ENCODE results near the gene MAPK14. TPM values are rescaled to one million over a fixed set of nuclear protein-coding genes. Genes with fewer than 3 reads are reported as not detected.

MAPK14 gene
- total and polyA plus RNA-seq, 9 of the 15 experiments (the other 6 are each of a cell fraction or from before 2014, with no cell fraction given) = 8.8 to 62.7 (median 35.5) TPM

DNA sequence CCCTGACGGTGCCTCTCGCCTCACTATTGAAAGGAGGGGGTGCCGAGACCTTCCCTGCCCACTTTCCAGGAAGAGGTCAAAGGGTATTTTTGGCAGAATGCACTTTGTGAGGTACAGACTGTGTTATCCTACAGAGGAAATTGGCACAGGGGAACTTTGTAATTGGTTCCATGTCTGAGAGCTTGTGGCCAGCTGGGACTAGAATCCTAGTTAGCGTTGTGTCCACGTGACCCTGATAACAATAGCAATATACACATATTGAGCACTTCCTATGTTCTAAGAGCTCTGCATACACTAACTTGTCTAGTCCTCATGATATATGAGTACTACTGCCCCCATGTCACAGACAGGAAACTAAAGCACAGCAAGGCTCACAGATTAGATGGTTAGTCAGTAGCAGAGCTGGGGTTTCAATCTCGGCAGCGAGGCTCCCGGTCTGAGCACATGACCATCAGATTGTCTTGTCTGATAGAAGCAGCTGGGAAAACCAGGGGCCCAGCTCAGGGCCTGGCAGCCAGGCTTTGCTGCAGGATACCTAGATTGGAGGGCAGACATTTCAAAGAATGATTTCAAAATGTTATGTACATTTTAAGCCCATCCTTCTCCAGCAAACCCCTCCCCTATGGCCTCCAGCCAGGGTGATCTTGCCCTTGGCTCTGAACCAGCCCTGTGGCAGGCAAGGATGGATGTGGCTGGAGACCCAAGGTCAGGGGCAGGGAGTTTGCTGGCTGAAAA lies 104.1 kb downstream of the MAPK14 start (continued):
- TF ChIP-seq, protein P1, sequence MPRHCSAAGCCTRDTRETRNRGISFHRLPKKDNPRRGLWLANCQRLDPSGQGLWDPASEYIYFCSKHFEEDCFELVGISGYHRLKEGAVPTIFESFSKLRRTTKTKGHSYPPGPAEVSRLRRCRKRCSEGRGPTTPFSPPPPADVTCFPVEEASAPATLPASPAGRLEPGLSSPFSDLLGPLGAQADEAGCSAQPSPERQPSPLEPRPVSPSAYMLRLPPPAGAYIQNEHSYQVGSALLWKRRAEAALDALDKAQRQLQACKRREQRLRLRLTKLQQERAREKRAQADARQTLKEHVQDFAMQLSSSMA (CRISPR knock-in tag; IDR thresholded peaks at IDR 0.05) = no peak
- TF ChIP-seq SRSF9 (IDR thresholded peaks at IDR 0.05; ENCODE audit: borderline replicate concordance, low read depth, low read length) (no peak), SRSF1 (IDR thresholded peaks at IDR 0.05; ENCODE audit: low read depth, low read length) (no peak), ETV5 (CRISPR knock-in tag; IDR thresholded peaks at IDR 0.05; ENCODE audit: low read depth) (0 out of 2 replicates have a peak, but pooled peaks have one; percentile 54), IFI16 (CRISPR knock-in tag; IDR thresholded peaks at IDR 0.05) (no peak), SMAD4 (CRISPR knock-in tag; conservative IDR thresholded peaks at IDR 0.05) (peak; percentile 86), CBX8 (IDR thresholded peaks at IDR 0.05; ENCODE audit: borderline replicate concordance, extremely low read depth, low read depth, low read length, poor library complexity, severe bottlenecking) (no peak), ZNF384 (IDR thresholded peaks at IDR 0.05; ENCODE audit: low read depth, low read length) (no peak), XRCC5 (IDR thresholded peaks at IDR 0.05; ENCODE audit: low read depth, low read length) (no peak), DACH1 (IDR thresholded peaks at IDR 0.05; ENCODE audit: partially characterized antibody) (no peak), ZNF217 (CRISPR knock-in tag; IDR thresholded peaks at IDR 0.05) (no peak), CHD1 (IDR thresholded peaks at IDR 0.05; ENCODE audit: low read length) (no peak), KLF1 (tag; IDR thresholded peaks at IDR 0.05) (no peak), NFATC3 (IDR thresholded peaks at IDR 0.05) (no peak), MEIS2 (IDR thresholded peaks at IDR 0.05; ENCODE audit: partially characterized antibody) (peak; percentile 97), NRF1 (conservative IDR thresholded peaks at IDR 0.05 in 1 of 2, IDR thresholded peaks at IDR 0.05 in 1 of 2) (no peak), ZNF280A (IDR thresholded peaks at IDR 0.05; ENCODE audit: low read depth, partially characterized antibody) (no peak), HDGF (IDR thresholded peaks at IDR 0.05) (no peak), BCOR (IDR thresholded peaks at IDR 0.05) (no peak), GTF2A2 (tag; IDR thresholded peaks at IDR 0.05) (no peak)
- TF ChIP-seq, protein P2, sequence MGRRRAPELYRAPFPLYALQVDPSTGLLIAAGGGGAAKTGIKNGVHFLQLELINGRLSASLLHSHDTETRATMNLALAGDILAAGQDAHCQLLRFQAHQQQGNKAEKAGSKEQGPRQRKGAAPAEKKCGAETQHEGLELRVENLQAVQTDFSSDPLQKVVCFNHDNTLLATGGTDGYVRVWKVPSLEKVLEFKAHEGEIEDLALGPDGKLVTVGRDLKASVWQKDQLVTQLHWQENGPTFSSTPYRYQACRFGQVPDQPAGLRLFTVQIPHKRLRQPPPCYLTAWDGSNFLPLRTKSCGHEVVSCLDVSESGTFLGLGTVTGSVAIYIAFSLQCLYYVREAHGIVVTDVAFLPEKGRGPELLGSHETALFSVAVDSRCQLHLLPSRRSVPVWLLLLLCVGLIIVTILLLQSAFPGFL (CRISPR knock-in tag; IDR thresholded peaks at IDR 0.05) = no peak
- TF ChIP-seq, protein P3, sequence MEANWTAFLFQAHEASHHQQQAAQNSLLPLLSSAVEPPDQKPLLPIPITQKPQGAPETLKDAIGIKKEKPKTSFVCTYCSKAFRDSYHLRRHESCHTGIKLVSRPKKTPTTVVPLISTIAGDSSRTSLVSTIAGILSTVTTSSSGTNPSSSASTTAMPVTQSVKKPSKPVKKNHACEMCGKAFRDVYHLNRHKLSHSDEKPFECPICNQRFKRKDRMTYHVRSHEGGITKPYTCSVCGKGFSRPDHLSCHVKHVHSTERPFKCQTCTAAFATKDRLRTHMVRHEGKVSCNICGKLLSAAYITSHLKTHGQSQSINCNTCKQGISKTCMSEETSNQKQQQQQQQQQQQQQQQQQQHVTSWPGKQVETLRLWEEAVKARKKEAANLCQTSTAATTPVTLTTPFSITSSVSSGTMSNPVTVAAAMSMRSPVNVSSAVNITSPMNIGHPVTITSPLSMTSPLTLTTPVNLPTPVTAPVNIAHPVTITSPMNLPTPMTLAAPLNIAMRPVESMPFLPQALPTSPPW (CRISPR knock-in tag; IDR thresholded peaks at IDR 0.05) = peak; percentile 47
- TF ChIP-seq, protein P4, sequence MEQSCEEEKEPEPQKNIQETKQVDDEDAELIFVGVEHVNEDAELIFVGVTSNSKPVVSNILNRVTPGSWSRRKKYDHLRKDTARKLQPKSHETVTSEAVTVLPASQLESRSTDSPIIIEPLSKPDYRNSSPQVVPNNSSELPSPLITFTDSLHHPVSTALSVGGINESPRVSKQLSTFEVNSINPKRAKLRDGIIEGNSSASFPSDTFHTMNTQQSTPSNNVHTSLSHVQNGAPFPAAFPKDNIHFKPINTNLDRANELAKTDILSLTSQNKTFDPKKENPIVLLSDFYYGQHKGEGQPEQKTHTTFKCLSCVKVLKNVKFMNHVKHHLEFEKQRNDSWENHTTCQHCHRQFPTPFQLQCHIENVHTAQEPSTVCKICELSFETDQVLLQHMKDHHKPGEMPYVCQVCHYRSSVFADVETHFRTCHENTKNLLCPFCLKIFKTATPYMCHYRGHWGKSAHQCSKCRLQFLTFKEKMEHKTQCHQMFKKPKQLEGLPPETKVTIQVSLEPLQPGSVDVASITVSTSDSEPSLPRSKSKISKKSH (CRISPR knock-in tag; IDR thresholded peaks at IDR 0.05) = no peak
